Esophagus muscularis mucosa (tissue), 3 donors: ENCODE data around the gene TMEM11.

Source experiments
- CTCF ChIP-seq, 3 experiments: fragments of 200-600 bp in 2 of 3; fragments of 450-650 bp in 1 of 3; sonication (generic) in 2 of 3; IDR thresholded peaks; one replicate each; pipeline ENCODE4 v1.5.1; 2017 to 2019; ENCODE audit warnings: antibody characterized with exemption in 3 of 3, mild to moderate bottlenecking in 2 of 3, moderate library complexity in 1 of 3
- EP300 ChIP-seq: sonication (generic); formaldehyde crosslinking; IDR thresholded peaks from one replicate; pipeline ENCODE4 v1.6.1; 2017; ENCODE audit warnings: antibody characterized with exemption

DNA sequence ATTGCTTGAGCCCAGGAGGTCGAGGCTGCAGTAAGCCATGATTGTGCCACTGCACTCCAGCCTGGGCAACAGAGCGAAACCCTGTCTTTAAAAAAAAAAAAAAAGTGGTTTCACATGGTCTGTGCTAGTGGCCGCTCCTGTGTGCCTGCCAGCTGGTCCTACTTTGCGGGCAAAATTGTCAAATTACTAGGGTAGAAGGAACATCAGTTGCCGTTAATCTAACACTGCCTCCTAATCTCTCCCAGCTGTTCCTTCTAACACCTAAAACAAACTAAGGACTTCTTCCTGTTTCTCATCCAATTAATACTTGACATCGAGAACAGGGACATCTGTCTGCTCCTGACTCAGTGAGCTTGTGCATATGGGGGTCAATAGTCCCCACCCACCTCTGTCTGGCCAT lies 23.9 kb downstream of the TMEM11 start:
- TF ChIP-seq EP300 (no peak), CTCF (IDR thresholded peaks at IDR 0.05) (no peak)
